Measurements from ENCODE around the gene FEM1B. TPM values are rescaled to one million over a fixed set of nuclear protein-coding genes. Genes with fewer than 3 reads are reported as not detected.
"Not testable (repeated sequence)": the region's sequence is repeated elsewhere in the genome, so short reads cannot be mapped to it uniquely, and the experiment has no call there.

FEM1B gene
- total and polyA plus RNA-seq, 7 donors: 23.5 to 188 (median 69.3) TPM

DNA sequence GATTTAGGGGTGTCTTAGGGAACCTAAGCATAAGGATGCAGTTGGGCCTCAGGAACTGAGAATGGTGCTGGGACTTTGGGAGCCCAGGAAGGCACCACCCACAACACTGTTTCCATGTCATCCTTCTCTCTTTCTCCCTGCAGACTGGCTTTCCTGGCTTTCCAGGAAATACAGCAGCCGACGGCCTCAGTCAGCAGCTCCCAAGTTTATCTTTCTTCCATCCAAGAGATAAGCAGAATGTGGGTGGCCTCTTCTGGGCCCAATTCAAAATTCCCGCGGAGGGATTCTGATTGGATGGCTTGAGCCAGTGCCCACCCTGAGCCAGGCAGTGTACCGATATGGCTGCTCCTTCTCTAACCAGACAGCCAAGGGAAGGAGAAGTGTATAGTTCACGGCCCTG, 43.5 kb upstream of the FEM1B start:
- peak in 1 of 2 donors; percentile 11 for DNase-seq
- Histone ChIP-seq H3K4me1 (no peaks in the 10 kb centered on the region), H3K36me3 (ENCODE audit: insufficient read depth in 1 of 2, low read depth in 1 of 2) (no peaks in the 10 kb centered on the region), H3K4me3 (no peak overlapping the region), H3K27me3 (ENCODE audit: insufficient read depth in 3 of 3, low read length in 2 of 3) (no peaks in the 10 kb centered on the region), H3K9me3 (no peaks in the 10 kb centered on the region), H3K27ac (no peak overlapping the region)
- ATAC-seq: no peak
- TF ChIP-seq, protein P1, sequence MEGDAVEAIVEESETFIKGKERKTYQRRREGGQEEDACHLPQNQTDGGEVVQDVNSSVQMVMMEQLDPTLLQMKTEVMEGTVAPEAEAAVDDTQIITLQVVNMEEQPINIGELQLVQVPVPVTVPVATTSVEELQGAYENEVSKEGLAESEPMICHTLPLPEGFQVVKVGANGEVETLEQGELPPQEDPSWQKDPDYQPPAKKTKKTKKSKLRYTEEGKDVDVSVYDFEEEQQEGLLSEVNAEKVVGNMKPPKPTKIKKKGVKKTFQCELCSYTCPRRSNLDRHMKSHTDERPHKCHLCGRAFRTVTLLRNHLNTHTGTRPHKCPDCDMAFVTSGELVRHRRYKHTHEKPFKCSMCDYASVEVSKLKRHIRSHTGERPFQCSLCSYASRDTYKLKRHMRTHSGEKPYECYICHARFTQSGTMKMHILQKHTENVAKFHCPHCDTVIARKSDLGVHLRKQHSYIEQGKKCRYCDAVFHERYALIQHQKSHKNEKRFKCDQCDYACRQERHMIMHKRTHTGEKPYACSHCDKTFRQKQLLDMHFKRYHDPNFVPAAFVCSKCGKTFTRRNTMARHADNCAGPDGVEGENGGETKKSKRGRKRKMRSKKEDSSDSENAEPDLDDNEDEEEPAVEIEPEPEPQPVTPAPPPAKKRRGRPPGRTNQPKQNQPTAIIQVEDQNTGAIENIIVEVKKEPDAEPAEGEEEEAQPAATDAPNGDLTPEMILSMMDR (IDR thresholded peaks at IDR 0.05): no peak
- WGBS, 3 donors: 81 to 82% (median 81%) methylated on average over 6 of the region's 6 CpGs
- intact Hi-C loops (cut with DNase I): no loop called here

- H3K4me1 ChIP-seq; H3K9me3 ChIP-seq; H3K4me3 ChIP-seq; H3K27ac ChIP-seq; H3K36me3 ChIP-seq (ENCODE audit: insufficient read depth in 1 of 2, low read depth in 1 of 2); H3K27me3 ChIP-seq (ENCODE audit: insufficient read depth in 3 of 3, low read length in 2 of 3); ATAC-seq; intact Hi-C loops (cut with DNase I): not testable (repeated sequence)
- DNase-seq: peak in 1 of 2 donors; percentile 13
- WGBS, 3 donors: 88 to 95% (median 92%) methylated on average over 9 of the region's 9 CpGs
Observed at GRCh38 chr15:68234520-68234919, 43.0 kb upstream of the FEM1B start.

DNA sequence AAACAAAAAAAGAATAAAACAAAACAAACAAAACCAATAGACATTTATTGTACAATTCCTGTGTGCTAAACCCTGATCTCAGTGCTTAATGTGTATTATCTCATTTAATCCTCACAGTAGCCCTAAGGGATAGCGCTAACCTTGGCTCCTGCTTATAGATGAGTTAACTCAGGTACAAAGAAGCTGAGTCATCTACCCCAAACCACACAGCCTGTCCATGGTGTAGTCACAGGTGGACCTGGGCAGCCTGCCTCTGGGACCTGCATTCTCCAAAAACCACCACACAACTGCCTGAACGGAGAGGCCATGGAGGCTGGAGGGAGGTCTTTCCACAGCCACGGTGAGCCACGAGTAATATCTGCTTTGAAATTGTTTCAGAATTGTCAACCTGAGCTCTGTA, 42.5 kb upstream of the FEM1B start:
- H3K9me3 ChIP-seq: no peaks in the 10 kb centered on the region
- no peaks in the 10 kb centered on the region for H3K36me3 ChIP-seq (ENCODE audit: insufficient read depth in 1 of 2, low read depth in 1 of 2)
- DNase-seq (no peak), ATAC-seq (no peak)
- H3K27ac ChIP-seq: no peak overlapping the region
- 83 to 91% (median 86%) methylated on average over 4 of the region's 4 CpGs for WGBS, 3 donors
- TF ChIP-seq, protein P1 (IDR thresholded peaks at IDR 0.05): no peak
- H3K4me3 ChIP-seq: no peak overlapping the region
- H3K27me3 ChIP-seq (ENCODE audit: insufficient read depth in 3 of 3, low read length in 2 of 3): no peaks in the 10 kb centered on the region
- intact Hi-C loops (cut with DNase I): no loop called here
- no peaks in the 10 kb centered on the region for H3K4me1 ChIP-seq

- Histone ChIP-seq H3K4me1 (no peaks in the 10 kb centered on the region), H3K27ac (no peak overlapping the region), H3K36me3 (ENCODE audit: insufficient read depth in 1 of 2, low read depth in 1 of 2) (no peaks in the 10 kb centered on the region), H3K4me3 (no peak overlapping the region), H3K27me3 (ENCODE audit: insufficient read depth in 3 of 3, low read length in 2 of 3) (no peaks in the 10 kb centered on the region), H3K9me3 (peaks cover 8% of the 10 kb centered on the region)
- ATAC-seq (no peak), DNase-seq (no peak)
- intact Hi-C loops (cut with DNase I): no loop called here
- TF ChIP-seq, protein P1 (IDR thresholded peaks at IDR 0.05): no peak
Observed at GRCh38 chr15:68239025-68239424, 38.5 kb upstream of the FEM1B start.

GRCh38 chr15:68241088-68241935, 36.2 kb upstream of the FEM1B start:
- Histone ChIP-seq H3K4me3 (no peak overlapping the region), H3K9me3 (peaks cover 17% of the 10 kb centered on the region), H3K36me3 (ENCODE audit: insufficient read depth in 1 of 2, low read depth in 1 of 2) (no peaks in the 10 kb centered on the region), H3K27ac (no peak overlapping the region), H3K4me1 (no peaks in the 10 kb centered on the region), H3K27me3 (ENCODE audit: insufficient read depth in 3 of 3, low read length in 2 of 3) (no peaks in the 10 kb centered on the region)
- no peak for DNase-seq
- 65 to 76% (median 71%) methylated on average over 5 of the region's 5 CpGs for WGBS, 3 donors
- intact Hi-C loops (cut with DNase I): loop anchor here in 1 of 2 donors (10.0 kb wide), 1 partner anchor 293 kb away; no protein-coding TSS in a partner anchor
- TF ChIP-seq, protein P1 (IDR thresholded peaks at IDR 0.05): no peak
- ATAC-seq: no peak
